Gastroesophageal sphincter (tissue), 4 donors: Measurements from ENCODE around the gene KCNN4. TPM values are rescaled to one million over a fixed set of nuclear protein-coding genes. Genes with fewer than 3 reads are reported as not detected.

Source experiments
- ATAC-seq: fragments of 150-250 bp; one replicate; pipeline ENCODE4 v1.9.1; 2016; ENCODE audit warnings: mild to moderate bottlenecking, moderate library complexity
- H3K27ac ChIP-seq, 4 donors: fragments of 200-600 bp; sonication (generic) in 3 of 4; 1 replicate in 3 of 4; 2 replicates in 1 of 4; pipeline ENCODE4 v1.5.1; 2016 to 2019
- H3K27me3 ChIP-seq: fragments of 200-600 bp; sonication (generic); one replicate; pipeline ENCODE4 v1.5.1; 2019
- H3K36me3 ChIP-seq, 2 donors: fragments of 200-600 bp; sonication (generic); one replicate each; pipeline ENCODE4 v1.5.1; 2019; ENCODE audit warnings: control low read depth in 1 of 2
- H3K4me1 ChIP-seq, 3 donors: fragments of 200-600 bp; sonication (generic); 1 replicate in 2 of 3; 2 replicates in 1 of 3; pipeline ENCODE4 v1.5.1; 2016 to 2019; ENCODE audit warnings: control low read depth in 2 of 3
- H3K4me3 ChIP-seq, 2 donors: fragments of 200-600 bp; sonication (generic); one replicate each; pipeline ENCODE4 v1.5.1; 2019; ENCODE audit warnings: mild to moderate bottlenecking in 1 of 2, moderate library complexity in 1 of 2
- H3K9me3 ChIP-seq, 3 donors: fragments of 200-600 bp; sonication (generic); one replicate each; pipeline ENCODE4 v1.5.1; 2017 to 2019; ENCODE audit warnings: control low read depth in 2 of 3
- CTCF ChIP-seq, 4 experiments: fragments of 200-600 bp in 2 of 4; fragments of 450-650 bp in 2 of 4; sonication (generic) in 1 of 4; IDR thresholded peaks; one replicate each; pipeline ENCODE4 v1.5.1; 2017 to 2019; ENCODE audit warnings: antibody characterized with exemption in 4 of 4, mild to moderate bottlenecking in 2 of 4, moderate library complexity in 2 of 4
- EP300 ChIP-seq: sonication (generic); formaldehyde crosslinking; IDR thresholded peaks from one replicate; pipeline ENCODE4 v1.6.1; 2017; ENCODE audit warnings: antibody characterized with exemption, mild to moderate bottlenecking
- POLR2A ChIP-seq, 2 donors: fragments of 450-650 bp; IDR thresholded peaks; one replicate each; pipeline ENCODE4 v1.6.1; 2017; ENCODE audit warnings: antibody characterized with exemption in 2 of 2, mild to moderate bottlenecking in 2 of 2, moderate library complexity in 1 of 2
- POLR2AphosphoS5 ChIP-seq: sonication (generic); formaldehyde crosslinking; IDR thresholded peaks from one replicate; pipeline ENCODE4 v1.6.1; 2017; ENCODE audit warnings: antibody characterized with exemption
- WGBS, 2 donors: methylation state at CpG; one replicate each; pipeline ENCODE4 v1.1.5; 2018; ENCODE audit warnings: low coverage in 1 of 2; 5-methylcytosine and 5-hydroxymethylcytosine counted together
- total RNA-seq, 4 donors: library from RNA; depleted of rRNA; stranded (reverse); fragments of >200 nt; gene quantifications; one replicate each; pipeline ENCODE4 v1.1.0, GENCODE V29; 2016

Gene KCNN4
- total RNA-seq, 4 donors from 2014 or later, result 1.8 to 7.1 (median 3.4) TPM

GRCh38 chr19:43739439-43740235, 41.1 kb downstream of the KCNN4 start:
- ATAC-seq, result no peak
- Histone ChIP-seq H3K36me3 (peaks cover 0 to 98% of the 10 kb centered on the region in 2 donors), H3K9me3 (no peaks in the 10 kb centered on the region), H3K27ac (peak overlapping the region in 2 of 4 donors; percentile 7 to 32), H3K4me3 (no peak overlapping the region), H3K27me3 (no peaks in the 10 kb centered on the region), H3K4me1 (peaks cover 0 to 8% (median 0%) of the 10 kb centered on the region in 3 donors)
- TF ChIP-seq POLR2AphosphoS5 (no peak), POLR2A (IDR thresholded peaks at IDR 0.05) (no peak), EP300 (no peak), CTCF (IDR thresholded peaks at IDR 0.05) (no peak)
- 38 to 81% methylated on average over 4 to 16 of the region's 16 CpGs for WGBS, 2 donors

GRCh38 chr19:43738780-43739211, 42.0 kb downstream of the KCNN4 start:
- Histone ChIP-seq H3K4me3 (no peak overlapping the region), H3K36me3 (peaks cover 0 to 97% of the 10 kb centered on the region in 2 donors), H3K9me3 (no peaks in the 10 kb centered on the region), H3K27me3 (no peaks in the 10 kb centered on the region), H3K4me1 (peaks cover 0 to 8% (median 0%) of the 10 kb centered on the region in 3 donors), H3K27ac (peak overlapping the region in 2 of 4 donors; percentile 7 to 32)
- 57 to 58% methylated on average over 2 to 3 of the region's 5 CpGs for WGBS, 2 donors
- ATAC-seq, result no peak
- no peak for TF ChIP-seq POLR2A (IDR thresholded peaks at IDR 0.05)
- no peak for TF ChIP-seq CTCF (IDR thresholded peaks at IDR 0.05)
- TF ChIP-seq POLR2AphosphoS5, result no peak
- TF ChIP-seq EP300, result no peak

GRCh38 chr19:43735957-43736356, 44.8 kb downstream of the KCNN4 start:
- no peaks in the 10 kb centered on the region for H3K27me3 ChIP-seq
- no peak overlapping the region for H3K4me3 ChIP-seq
- peaks cover 0 to 97% of the 10 kb centered on the region in 2 donors for H3K36me3 ChIP-seq
- no peak overlapping the region for H3K27ac ChIP-seq
- no peaks in the 10 kb centered on the region for H3K9me3 ChIP-seq
- peaks cover 0 to 5% (median 0%) of the 10 kb centered on the region in 3 donors for H3K4me1 ChIP-seq
- TF ChIP-seq EP300, result no peak
- TF ChIP-seq CTCF (IDR thresholded peaks at IDR 0.05), result no peak
- TF ChIP-seq POLR2A (IDR thresholded peaks at IDR 0.05), result no peak
- no peak for TF ChIP-seq POLR2AphosphoS5
- ATAC-seq, result no peak

- 97% methylated on average over 5 to 6 of the region's 6 CpGs for WGBS, 2 donors
- Histone ChIP-seq H3K36me3 (peaks cover 0 to 97% of the 10 kb centered on the region in 2 donors), H3K9me3 (no peaks in the 10 kb centered on the region), H3K4me3 (no peak overlapping the region), H3K4me1 (peaks cover 0 to 5% (median 0%) of the 10 kb centered on the region in 3 donors), H3K27ac (no peak overlapping the region), H3K27me3 (no peaks in the 10 kb centered on the region)
- TF ChIP-seq CTCF (IDR thresholded peaks at IDR 0.05) (no peak), POLR2A (IDR thresholded peaks at IDR 0.05) (no peak), EP300 (no peak), POLR2AphosphoS5 (no peak)
- no peak for ATAC-seq
Observed at GRCh38 chr19:43735013-43735412, 45.8 kb downstream of the KCNN4 start.

GRCh38 chr19:43731846-43732245, 48.9 kb downstream of the KCNN4 start:
- Histone ChIP-seq H3K9me3 (no peaks in the 10 kb centered on the region), H3K27me3 (no peaks in the 10 kb centered on the region), H3K36me3 (peaks cover 0 to 88% of the 10 kb centered on the region in 2 donors), H3K4me1 (peaks cover 0 to 5% (median 0%) of the 10 kb centered on the region in 3 donors), H3K4me3 (no peak overlapping the region), H3K27ac (no peak overlapping the region)
- no peak for ATAC-seq
- TF ChIP-seq EP300 (no peak), POLR2A (IDR thresholded peaks at IDR 0.05) (no peak)
- WGBS, 2 donors, result 40% methylated on average over 1 of the region's 1 CpG; no CpG with 5 or more reads in 1 of the 2 donors
